Measurements from ENCODE around the gene AP4E1.

The AP4E1 gene

GRCh38 chr15:51053571-51053970 is 145.1 kb downstream of the AP4E1 start:
- no peak for TF ChIP-seq CTCF (IDR thresholded peaks at IDR 0.05; ENCODE audit: low read depth, low read length)

DNA sequence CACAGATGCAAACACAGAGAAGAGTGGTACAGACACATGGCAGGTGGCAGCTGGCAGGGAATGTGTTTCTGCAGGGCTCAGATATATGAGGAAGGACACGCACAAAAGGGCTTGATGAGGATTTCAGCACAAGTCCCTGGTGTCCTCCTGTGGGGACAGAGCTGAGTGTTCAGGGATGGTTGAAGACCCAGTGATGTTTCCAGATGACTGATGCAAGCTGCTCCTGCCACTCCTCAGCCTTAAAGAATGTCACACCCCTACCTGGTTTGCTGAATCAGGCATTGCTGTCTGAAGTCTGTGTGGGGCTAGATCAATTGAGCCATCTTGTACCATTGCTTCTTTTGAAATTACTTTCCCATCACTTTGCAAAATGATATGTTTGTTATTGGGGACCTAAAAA is 146.1 kb downstream of the AP4E1 start:
- DNase-seq (ENCODE audit: low read depth in 2 of 2), result no peak
- no peak overlapping the region for H3K4me3 ChIP-seq (replicated peaks in 1 of 2; ENCODE audit: low read depth in 2 of 2, low read length in 2 of 2)
- no peak for TF ChIP-seq CTCF (IDR thresholded peaks at IDR 0.05; ENCODE audit: low read depth, low read length)

More at GRCh38 chr15:51053571-51053970, 145.1 kb downstream of the AP4E1 start:
- H3K4me3 ChIP-seq (replicated peaks in 1 of 2; ENCODE audit: low read depth in 2 of 2, low read length in 2 of 2), result no peak overlapping the region
- peak in 1 of 2 donors; percentile 30 for DNase-seq (ENCODE audit: low read depth in 2 of 2)
